HCT116 (cell line): ENCODE data around the gene OTOG. TPM values are rescaled to one million over a fixed set of nuclear protein-coding genes. Genes with fewer than 3 reads are reported as not detected.

Experiments
- ATAC-seq: fragments of 200-7000 bp; cut with Tn5 transposase; 2 replicates; pipeline ENCODE4 v1.9.1; 2020; ENCODE audit warnings: mild to moderate bottlenecking, moderate library complexity
- BruUV-seq: library from RNA; stranded (reverse); fragments of 400-500 nt; replicated peaks from 2 replicates; lab custom pipeline; 2021; lab: Mats Ljungman, UMichigan
- CTCF ChIA-PET: fragments of 300-600 bp; sonication (Branson Sonifier 250); formaldehyde crosslinking; loops from one replicate; lab custom pipeline; 2021; ENCODE audit warnings: antibody characterized with exemption; lab: Charles Lee
- POLR2A ChIA-PET: fragments of 300-600, 350-600 bp; sonication (Branson Sonifier 250); formaldehyde crosslinking; loops from one replicate; lab custom pipeline; 2021; ENCODE audit warnings: antibody characterized with exemption; lab: Charles Lee
- RAD21 ChIA-PET, 2 experiments: fragments of 300-600 bp; sonication (Branson Sonifier 250); formaldehyde crosslinking; loops; one replicate each; lab custom pipeline; 2023; ENCODE audit warnings: low total read pairs in 2 of 2; ENCODE audit not compliant: uncharacterized antibody in 2 of 2, unreplicated experiment in 2 of 2, low non-redundant PET in 1 of 2; lab: Charles Lee
- DNase-seq: peaks from one replicate; pipeline ENCODE4 v3.0.0-alpha.2; 2010; ENCODE audit warnings: low read depth, low spot score
- H2AFZ ChIP-seq: fragments of 200-600 bp; shearing (Covaris generic), sonication (generic); 2 replicates; pipeline ENCODE4 v1.6.1; 2017; ENCODE audit warnings: low read depth, mixed run types, mixed read lengths, antibody characterized with exemption, low read length; ENCODE audit not compliant: poor library complexity, severe bottlenecking
- H3K27ac ChIP-seq: 2 replicates; pipeline ENCODE4 v1.5.1; 2012; ENCODE audit warnings: low read depth, low read length
- H3K27me3 ChIP-seq: fragments of 200-600 bp; sonication (generic); 2 replicates; pipeline ENCODE4 v1.6.1; 2016; ENCODE audit warnings: mixed run types, low read length, mixed read lengths; ENCODE audit not compliant: insufficient read depth
- H3K36me3 ChIP-seq, 2 experiments: fragments of 200-500 bp in 1 of 2; fragments of 200-600 bp in 1 of 2; sonication (Bioruptor generic) in 1 of 2; sonication (generic) in 1 of 2; 2 replicates each; pipeline versions ENCODE4 v1.5.1 to v1.6.1; 2014 to 2016; ENCODE audit warnings: low read length in 2 of 2, inconsistent platforms in 1 of 2, mixed read lengths in 1 of 2, mixed run types in 1 of 2; ENCODE audit not compliant: insufficient read depth in 2 of 2, control insufficient read depth in 1 of 2
- H3K4me1 ChIP-seq, 2 experiments: fragments of 200-600 bp in 1 of 2; sonication (generic) in 1 of 2; 2 replicates each; pipeline versions ENCODE4 v1.5.1 to v1.6.1; 2012 to 2017; ENCODE audit warnings: low read length in 2 of 2, inconsistent platforms in 1 of 2, mild to moderate bottlenecking in 1 of 2, mixed read lengths in 1 of 2, mixed run types in 1 of 2, moderate library complexity in 1 of 2; ENCODE audit not compliant: insufficient read depth in 2 of 2, control insufficient read depth in 1 of 2
- H3K4me2 ChIP-seq: fragments of 200-600 bp; sonication (generic); 2 replicates; pipeline ENCODE4 v1.6.1; 2017; ENCODE audit warnings: mixed run types, low read length, mixed read lengths
- H3K4me3 ChIP-seq, 2 experiments: fragments of 200-600 bp in 1 of 2; sonication (generic) in 1 of 2; replicated peaks in 1 of 2; 2 replicates each; pipeline ENCODE4 v1.5.1; 2011 to 2016; ENCODE audit warnings: low read length in 2 of 2, control low read depth in 1 of 2, low read depth in 1 of 2, mild to moderate bottlenecking in 1 of 2, mixed read lengths in 1 of 2, mixed run types in 1 of 2
- H3K79me2 ChIP-seq: fragments of 200-600 bp; sonication (generic); 2 replicates; pipeline ENCODE4 v1.6.1; 2017; ENCODE audit warnings: mild to moderate bottlenecking, mixed run types, low read length, moderate library complexity, mixed read lengths; ENCODE audit not compliant: insufficient read depth
- H3K9ac ChIP-seq: fragments of 200-600 bp; sonication (generic); 2 replicates; pipeline ENCODE4 v1.6.1; 2016; ENCODE audit warnings: low read length, mixed read lengths
- H3K9me2 ChIP-seq: fragments of 200-600 bp; sonication (generic), shearing (Covaris generic); 2 replicates; pipeline ENCODE4 v1.6.1; 2017; ENCODE audit warnings: mixed run types, mild to moderate bottlenecking, moderate library complexity; ENCODE audit not compliant: insufficient read depth
- H3K9me3 ChIP-seq, 2 experiments: fragments of 200-500 bp in 1 of 2; fragments of 200-600 bp in 1 of 2; sonication (Bioruptor generic) in 1 of 2; sonication (generic) in 1 of 2; 2 replicates each; pipeline ENCODE4 v1.6.1; 2014 to 2017; ENCODE audit warnings: low read length in 2 of 2, mixed read lengths in 2 of 2, inconsistent platforms in 1 of 2, low read depth in 1 of 2, mild to moderate bottlenecking in 1 of 2, mixed run types in 1 of 2, moderate library complexity in 1 of 2; ENCODE audit not compliant: control insufficient read depth in 1 of 2, insufficient read depth in 1 of 2
- H4K20me1 ChIP-seq: fragments of 200-600 bp; sonication (generic), shearing (Covaris generic); 2 replicates; pipeline ENCODE4 v1.6.1; 2017; ENCODE audit warnings: mixed run types, mild to moderate bottlenecking, moderate library complexity; ENCODE audit not compliant: insufficient read depth
- EGR1 ChIP-seq: IDR thresholded peaks from 2 replicates; pipeline ENCODE4 v1.6.1; 2012; ENCODE audit warnings: low read depth
- ELF1 ChIP-seq: IDR thresholded peaks from 2 replicates; pipeline ENCODE4 v1.6.1; 2012; ENCODE audit warnings: low read depth, borderline replicate concordance
- FOSL1 ChIP-seq: IDR thresholded peaks from 2 replicates; pipeline ENCODE4 v1.6.1; 2012; ENCODE audit warnings: low read depth
- JUND ChIP-seq: IDR thresholded peaks from 2 replicates; pipeline ENCODE4 v1.6.1; 2012
- RAD21 ChIP-seq: IDR thresholded peaks from 2 replicates; pipeline ENCODE4 v1.6.1; 2012; ENCODE audit warnings: low read depth, mild to moderate bottlenecking
- SIN3A ChIP-seq: IDR thresholded peaks from 2 replicates; pipeline ENCODE4 v1.6.1; 2012; ENCODE audit warnings: low read depth
- intact Hi-C: fragments of 100-400 bp; cut with micrococcal nuclease; formaldehyde crosslinking; loops from 2 replicates; pipeline ENCODE4 v1.10.0; 2022
- total RNA-seq: library from RNA; stranded (reverse); gene quantifications from one replicate; pipeline ENCODE4 v1.2.1, GENCODE V29; 2021; ENCODE audit not compliant: unreplicated experiment

The OTOG gene
- total RNA-seq, 1 experiment from 2014 or later: 0.07 TPM

- no peak overlapping the region for H3K4me2 ChIP-seq
- CTCF ChIA-PET: no interaction called here
- H3K79me2 ChIP-seq: no peaks in the 10 kb centered on the region
- DNase-seq (no peak), ATAC-seq (no peak)
- no peak overlapping the region for H3K9ac ChIP-seq
- no peak overlapping the region for H3K27ac ChIP-seq
- H3K9me2 ChIP-seq: no peaks in the 10 kb centered on the region
- H3K4me3 ChIP-seq: no peak overlapping the region
- POLR2A ChIA-PET: interaction anchor here (0.6 kb wide), 1 partner anchor 961 kb away, joined by 5 read pairs; no protein-coding TSS in a partner anchor
- H3K36me3 ChIP-seq: no peaks in the 10 kb centered on the region
- no TSS peak for BruUV-seq
- no peak overlapping the region for H2AFZ ChIP-seq
- RAD21 ChIA-PET: no interaction called here
- H3K4me1 ChIP-seq: peaks cover 0 to 5% of the 10 kb centered on the region in 2 experiments; a peak in 2 of 4 replicates
- no peaks in the 10 kb centered on the region for H3K9me3 ChIP-seq
- no peaks in the 10 kb centered on the region for H3K27me3 ChIP-seq
- TF ChIP-seq JUND (no peak), ELF1 (no peak), FOSL1 (no peak), RAD21 (no peak), SIN3A (no peak)
- intact Hi-C loops: no loop called here
- H4K20me1 ChIP-seq: no peaks in the 10 kb centered on the region
These were observed 13.4 kb downstream of the OTOG start for GRCh38 chr11:17560281-17561110.

- intact Hi-C loops: no loop called here
- Histone ChIP-seq H3K27me3 (no peaks in the 10 kb centered on the region), H3K27ac (no peak overlapping the region), H3K79me2 (no peaks in the 10 kb centered on the region), H3K4me1 (peaks cover 0 to 5% of the 10 kb centered on the region in 2 experiments; a peak in 2 of 4 replicates), H3K9me3 (no peaks in the 10 kb centered on the region), H3K9ac (no peak overlapping the region), H3K36me3 (no peaks in the 10 kb centered on the region), H4K20me1 (no peaks in the 10 kb centered on the region), H2AFZ (no peak overlapping the region), H3K9me2 (no peaks in the 10 kb centered on the region), H3K4me3 (no peak overlapping the region), H3K4me2 (no peak overlapping the region)
- TF ChIP-seq JUND: no peak
- TF ChIP-seq EGR1: no peak
- DNase-seq: no peak
- no peak for ATAC-seq
- no TSS peak for BruUV-seq
- ChIA-PET RAD21 (no interaction called here), POLR2A (no interaction called here), CTCF (no interaction called here)
These were observed 14.0 kb downstream of the OTOG start for GRCh38 chr11:17561111-17561415.
